ENCODE data around the gene KRT86. TPM values are rescaled to one million over a fixed set of nuclear protein-coding genes. Genes with fewer than 3 reads are reported as not detected.

Gene KRT86
- polyA plus RNA-seq, 1 donor (not counting 4 experiments of a cell fraction or from before 2014, with no cell fraction given) = not detected

- H3K9ac ChIP-seq (ENCODE audit: control insufficient read depth, extremely low read depth, insufficient read depth, low read length) = no peak overlapping the region
- no peak for TF ChIP-seq EZH2 (IDR thresholded peaks at IDR 0.05; ENCODE audit: low read length)
- TF ChIP-seq CTCF (optimal IDR thresholded peaks at IDR 0.05 in 1 of 3, IDR thresholded peaks at IDR 0.05 in 1 of 3, conservative IDR thresholded peaks at IDR 0.05 in 1 of 3; ENCODE audit: extremely low read depth in 1 of 3, insufficient read depth in 2 of 3, low read length in 3 of 3) = no peak
- H3K4me1 ChIP-seq (ENCODE audit: control insufficient read depth, extremely low read depth, insufficient read depth, low read length) = no peaks in the 10 kb centered on the region
- no peaks in the 10 kb centered on the region for H3K79me2 ChIP-seq (ENCODE audit: control insufficient read depth, insufficient read depth, low read length)
- no peak for DNase-seq (ENCODE audit: low read depth, low spot score)
- no peak overlapping the region for H2AFZ ChIP-seq (ENCODE audit: control insufficient read depth, low read length)
- H3K27me3 ChIP-seq (ENCODE audit: control insufficient read depth, extremely low read depth, insufficient read depth, low read length) = peaks cover 6% of the 10 kb centered on the region
- H3K9me3 ChIP-seq (ENCODE audit: control insufficient read depth, low read depth, low read length) = no peaks in the 10 kb centered on the region
- FAIRE-seq = no peak
- dilution Hi-C loops (cut with MboI; ENCODE audit: extremely low pct_ligation_motif_present, low sequenced_read_pairs) = no loop called here
- no peaks in the 10 kb centered on the region for H3K9me1 ChIP-seq (ENCODE audit: control insufficient read depth, extremely low read depth, insufficient read depth, low read length)
- H3K4me2 ChIP-seq (ENCODE audit: control insufficient read depth, extremely low read depth, insufficient read depth, low read depth, low read length) = no peak overlapping the region
- no peak overlapping the region for H3K4me3 ChIP-seq (ENCODE audit: control insufficient read depth in 2 of 3, extremely low read depth in 1 of 3, insufficient read depth in 2 of 3, low read depth in 1 of 3, low read length in 3 of 3)
- no peaks in the 10 kb centered on the region for H4K20me1 ChIP-seq (ENCODE audit: control insufficient read depth, extremely low read depth, insufficient read depth, low read length)
- no peaks in the 10 kb centered on the region for H3K36me3 ChIP-seq (ENCODE audit: control insufficient read depth in 2 of 2, extremely low read depth in 1 of 2, insufficient read depth in 2 of 2, low read length in 2 of 2)
- no peak overlapping the region for H3K27ac ChIP-seq (ENCODE audit: control insufficient read depth, insufficient read depth, low read length)
These were observed 20.4 kb downstream of the KRT86 start for GRCh38 chr12:52294803-52295202.

- H3K4me3 ChIP-seq (ENCODE audit: control insufficient read depth in 2 of 3, extremely low read depth in 1 of 3, insufficient read depth in 2 of 3, low read depth in 1 of 3, low read length in 3 of 3) = no peak overlapping the region
- no peak overlapping the region for H2AFZ ChIP-seq (ENCODE audit: control insufficient read depth, low read length)
- dilution Hi-C loops (cut with MboI; ENCODE audit: extremely low pct_ligation_motif_present, low sequenced_read_pairs) = no loop called here
- H3K79me2 ChIP-seq (ENCODE audit: control insufficient read depth, insufficient read depth, low read length) = no peaks in the 10 kb centered on the region
- H3K9me3 ChIP-seq (ENCODE audit: control insufficient read depth, low read depth, low read length) = no peaks in the 10 kb centered on the region
- H3K9ac ChIP-seq (ENCODE audit: control insufficient read depth, extremely low read depth, insufficient read depth, low read length) = no peak overlapping the region
- TF ChIP-seq CTCF (optimal IDR thresholded peaks at IDR 0.05 in 1 of 3, IDR thresholded peaks at IDR 0.05 in 1 of 3, conservative IDR thresholded peaks at IDR 0.05 in 1 of 3; ENCODE audit: extremely low read depth in 1 of 3, insufficient read depth in 2 of 3, low read length in 3 of 3) (no peak), EZH2 (IDR thresholded peaks at IDR 0.05; ENCODE audit: low read length) (no peak)
- H3K4me1 ChIP-seq (ENCODE audit: control insufficient read depth, extremely low read depth, insufficient read depth, low read length) = no peaks in the 10 kb centered on the region
- FAIRE-seq (no peak), DNase-seq (ENCODE audit: low read depth, low spot score) (no peak)
- no peaks in the 10 kb centered on the region for H3K36me3 ChIP-seq (ENCODE audit: control insufficient read depth in 2 of 2, extremely low read depth in 1 of 2, insufficient read depth in 2 of 2, low read length in 2 of 2)
- no peak overlapping the region for H3K27ac ChIP-seq (ENCODE audit: control insufficient read depth, insufficient read depth, low read length)
- no peaks in the 10 kb centered on the region for H3K9me1 ChIP-seq (ENCODE audit: control insufficient read depth, extremely low read depth, insufficient read depth, low read length)
- H3K27me3 ChIP-seq (ENCODE audit: control insufficient read depth, extremely low read depth, insufficient read depth, low read length) = peaks cover 6% of the 10 kb centered on the region
- H3K4me2 ChIP-seq (ENCODE audit: control insufficient read depth, extremely low read depth, insufficient read depth, low read depth, low read length) = no peak overlapping the region
- H4K20me1 ChIP-seq (ENCODE audit: control insufficient read depth, extremely low read depth, insufficient read depth, low read length) = no peaks in the 10 kb centered on the region
These were observed 21.2 kb downstream of the KRT86 start for GRCh38 chr12:52295663-52296062.

Measured in keratinocyte (primary cell).